Measurements from ENCODE around the gene B4GALT2. TPM values are rescaled to one million over a fixed set of nuclear protein-coding genes. Genes with fewer than 3 reads are reported as not detected.
A peak's percentile ranks its signal among the peaks of the same experiment; 100 is the strongest.

The B4GALT2 gene
- total RNA-seq, 1 donor from 2014 or later, result 93.2 TPM

GRCh38 chr1:44034423-44034822, 55.4 kb downstream of the B4GALT2 start:
- no peak for TF ChIP-seq CTCF (IDR thresholded peaks at IDR 0.05)
- Histone ChIP-seq H3K9me3 (no peaks in the 10 kb centered on the region), H3K4me3 (no peak overlapping the region), H3K27ac (peak overlapping the region in 1 of 2 donors; percentile 83), H3K36me3 (no peaks in the 10 kb centered on the region), H3K27me3 (no peaks in the 10 kb centered on the region), H3K4me1 (peaks cover 17 to 28% of the 10 kb centered on the region in 2 donors)
- no peak for DNase-seq (ENCODE audit: low spot score in 2 of 2)
- intact Hi-C loops (cut with DNase I), result loop anchor here (10.0 kb wide), 1 partner anchor 500 kb away; the partner anchor contains the start of gene PTPRF

GRCh38 chr1:44034976-44035716, 56.1 kb downstream of the B4GALT2 start:
- TF ChIP-seq CTCF (IDR thresholded peaks at IDR 0.05), result no peak
- no peaks in the 10 kb centered on the region for H3K9me3 ChIP-seq
- H3K4me3 ChIP-seq, result no peak overlapping the region
- H3K27ac ChIP-seq, result peak overlapping the region; percentile 73 to 83
- no peaks in the 10 kb centered on the region for H3K27me3 ChIP-seq
- no peak for DNase-seq (ENCODE audit: low spot score in 2 of 2)
- peaks cover 17 to 27% of the 10 kb centered on the region in 2 donors for H3K4me1 ChIP-seq
- intact Hi-C loops (cut with DNase I), result loop anchor here (5.0 to 10.0 kb wide), 2 partner anchors 273 to 500 kb away; partner anchors contain the start of gene PTPRF
- no peaks in the 10 kb centered on the region for H3K36me3 ChIP-seq

- no peak for TF ChIP-seq CTCF (IDR thresholded peaks at IDR 0.05)
- peak overlapping the region; percentile 73 to 83 for H3K27ac ChIP-seq
- H3K4me1 ChIP-seq, result peaks cover 17 to 27% of the 10 kb centered on the region in 2 donors
- H3K27me3 ChIP-seq, result no peaks in the 10 kb centered on the region
- intact Hi-C loops (cut with DNase I), result loop anchor here (1.0 to 10.0 kb wide), 3 partner anchors 31 to 501 kb away; partner anchors contain the start of gene PTPRF
- no peaks in the 10 kb centered on the region for H3K36me3 ChIP-seq
- no peak for DNase-seq (ENCODE audit: low spot score in 2 of 2)
- no peaks in the 10 kb centered on the region for H3K9me3 ChIP-seq
- H3K4me3 ChIP-seq, result no peak overlapping the region
These were observed 56.9 kb downstream of the B4GALT2 start for GRCh38 chr1:44035726-44036408.

GRCh38 chr1:44036409-44037139, 57.6 kb downstream of the B4GALT2 start:
- H3K36me3 ChIP-seq, result no peaks in the 10 kb centered on the region
- no peaks in the 10 kb centered on the region for H3K27me3 ChIP-seq
- peak in 1 of 2 donors; percentile 86 for DNase-seq (ENCODE audit: low spot score in 2 of 2)
- peaks cover 17 to 27% of the 10 kb centered on the region in 2 donors for H3K4me1 ChIP-seq
- no peak overlapping the region for H3K4me3 ChIP-seq
- H3K9me3 ChIP-seq, result no peaks in the 10 kb centered on the region
- intact Hi-C loops (cut with DNase I), result loop anchor here (1.0 to 10.0 kb wide), 3 partner anchors 31 to 502 kb away; partner anchors contain the start of gene PTPRF
- H3K27ac ChIP-seq, result peak overlapping the region; percentile 73 to 83
- TF ChIP-seq CTCF (IDR thresholded peaks at IDR 0.05), result peak; percentile 73 to 86 (median 84)

GRCh38 chr1:44037154-44037553, 58.1 kb downstream of the B4GALT2 start:
- H3K36me3 ChIP-seq, result no peaks in the 10 kb centered on the region
- peak overlapping the region in 1 of 2 donors; percentile 73 for H3K27ac ChIP-seq
- intact Hi-C loops (cut with DNase I), result loop anchor here (5.0 to 10.0 kb wide), 2 partner anchors 275 to 502 kb away; partner anchors contain the start of gene PTPRF
- H3K4me1 ChIP-seq, result peaks cover 17 to 22% of the 10 kb centered on the region in 2 donors
- H3K27me3 ChIP-seq, result no peaks in the 10 kb centered on the region
- TF ChIP-seq CTCF (IDR thresholded peaks at IDR 0.05), result no peak
- H3K9me3 ChIP-seq, result no peaks in the 10 kb centered on the region
- DNase-seq (ENCODE audit: low spot score in 2 of 2), result no peak
- no peak overlapping the region for H3K4me3 ChIP-seq
